ENCODE measurements around the gene MPEG1. TPM values are rescaled to one million over a fixed set of nuclear protein-coding genes. Genes with fewer than 3 reads are reported as not detected.

Gene MPEG1
- total RNA-seq, 2 donors from 2014 or later = 29.8 to 32.1 TPM

GRCh38 chr11:59247531-59248227 is 35.0 kb upstream of the MPEG1 start:
- H3K27me3 ChIP-seq (replicated peaks; ENCODE audit: insufficient read depth) = no peaks in the 10 kb centered on the region
- ATAC-seq (ENCODE audit: insufficient number of reproducible peaks, low FRiP score, low read depth) (no peak), DNase-seq (ENCODE audit: low spot score) (no peak)
- H3K4me1 ChIP-seq (ENCODE audit: control insufficient read depth in 1 of 2, low read depth in 2 of 2) = peaks cover 0 to 7% of the 10 kb centered on the region in 2 donors
- no peaks in the 10 kb centered on the region for H3K9me3 ChIP-seq
- no peak for TF ChIP-seq CTCF (IDR thresholded peaks at IDR 0.05)
- H3K36me3 ChIP-seq = no peaks in the 10 kb centered on the region
- no peak overlapping the region for H3K4me3 ChIP-seq
- H3K27ac ChIP-seq = no peak overlapping the region

GRCh38 chr11:59243633-59244032 is 30.9 kb upstream of the MPEG1 start:
- Histone ChIP-seq H3K9me3 (no peaks in the 10 kb centered on the region), H3K4me3 (no peak overlapping the region), H3K27me3 (replicated peaks; ENCODE audit: insufficient read depth) (no peaks in the 10 kb centered on the region), H3K4me1 (ENCODE audit: control insufficient read depth in 1 of 2, low read depth in 2 of 2) (peaks cover 0 to 7% of the 10 kb centered on the region in 2 donors), H3K36me3 (no peaks in the 10 kb centered on the region), H3K27ac (no peak overlapping the region)
- no peak for ATAC-seq (ENCODE audit: insufficient number of reproducible peaks, low FRiP score, low read depth)
- TF ChIP-seq CTCF (IDR thresholded peaks at IDR 0.05) = no peak
- no peak for DNase-seq (ENCODE audit: low spot score)

- Histone ChIP-seq H3K27ac (no peak overlapping the region), H3K4me1 (ENCODE audit: control insufficient read depth in 1 of 2, low read depth in 2 of 2) (no peaks in the 10 kb centered on the region), H3K36me3 (no peaks in the 10 kb centered on the region), H3K27me3 (replicated peaks; ENCODE audit: insufficient read depth) (no peaks in the 10 kb centered on the region), H3K4me3 (no peak overlapping the region), H3K9me3 (no peaks in the 10 kb centered on the region)
- no peak for TF ChIP-seq CTCF (IDR thresholded peaks at IDR 0.05)
- no peak for DNase-seq (ENCODE audit: low spot score)
- ATAC-seq (ENCODE audit: insufficient number of reproducible peaks, low FRiP score, low read depth) = no peak
These were observed 27.6 kb upstream of the MPEG1 start for GRCh38 chr11:59240322-59240721.

- no peaks in the 10 kb centered on the region for H3K27me3 ChIP-seq (replicated peaks; ENCODE audit: insufficient read depth)
- no peak for TF ChIP-seq CTCF (IDR thresholded peaks at IDR 0.05)
- H3K4me1 ChIP-seq (ENCODE audit: control insufficient read depth in 1 of 2, low read depth in 2 of 2) = peaks cover 3 to 8% of the 10 kb centered on the region in 2 donors
- DNase-seq (ENCODE audit: low spot score) (no peak), ATAC-seq (ENCODE audit: insufficient number of reproducible peaks, low FRiP score, low read depth) (no peak)
- no peak overlapping the region for H3K4me3 ChIP-seq
- H3K27ac ChIP-seq = no peak overlapping the region
- no peaks in the 10 kb centered on the region for H3K36me3 ChIP-seq
- no peaks in the 10 kb centered on the region for H3K9me3 ChIP-seq
These were observed 13.7 kb upstream of the MPEG1 start for GRCh38 chr11:59226396-59226795.

GRCh38 chr11:59225017-59225416 is 12.3 kb upstream of the MPEG1 start:
- ATAC-seq (ENCODE audit: insufficient number of reproducible peaks, low FRiP score, low read depth) (no peak), DNase-seq (ENCODE audit: low spot score) (no peak)
- H3K4me1 ChIP-seq (ENCODE audit: control insufficient read depth in 1 of 2, low read depth in 2 of 2) = peaks cover 3 to 9% of the 10 kb centered on the region in 2 donors
- H3K9me3 ChIP-seq = no peaks in the 10 kb centered on the region
- no peak overlapping the region for H3K27ac ChIP-seq
- H3K27me3 ChIP-seq (replicated peaks; ENCODE audit: insufficient read depth) = no peaks in the 10 kb centered on the region
- H3K4me3 ChIP-seq = no peak overlapping the region
- H3K36me3 ChIP-seq = no peaks in the 10 kb centered on the region
- TF ChIP-seq CTCF (IDR thresholded peaks at IDR 0.05) = no peak
